ENCODE measurements around the gene LTA4H.

Gene LTA4H

DNA sequence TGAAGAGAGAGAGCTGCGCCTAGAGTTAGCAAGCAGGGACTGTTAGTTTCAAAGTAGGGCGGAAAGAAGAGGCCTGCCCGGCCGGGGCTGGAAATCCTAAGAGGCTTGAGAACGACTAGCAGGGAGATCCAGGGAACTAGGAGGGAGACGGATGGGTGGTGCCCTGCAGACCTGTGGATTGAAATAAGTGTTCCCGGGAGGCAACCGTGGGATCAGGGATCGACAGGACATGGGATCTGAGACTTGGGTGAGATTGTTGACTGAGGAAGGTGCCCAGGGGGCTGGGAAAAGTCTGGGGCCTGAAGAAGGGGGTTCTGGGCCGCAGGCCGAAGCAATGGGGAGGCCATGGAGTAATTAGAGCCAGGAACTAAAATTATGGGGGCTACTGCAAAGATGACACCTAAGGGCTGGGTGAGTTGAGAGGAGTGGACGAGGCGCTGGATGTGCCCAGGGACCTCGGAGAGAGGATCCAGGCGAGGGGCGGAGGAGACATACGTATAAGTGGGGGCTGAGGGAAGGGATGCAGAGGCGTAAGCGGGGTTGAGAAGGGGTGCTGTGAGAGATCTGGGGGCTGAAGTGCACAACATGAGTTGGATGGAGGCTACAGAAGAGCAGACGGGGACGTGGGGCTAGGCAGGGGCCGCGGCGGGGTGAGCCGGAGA is 635 bp downstream of the LTA4H start:
- DNase-seq (ENCODE audit: low spot score): peak; percentile 32

DNA sequence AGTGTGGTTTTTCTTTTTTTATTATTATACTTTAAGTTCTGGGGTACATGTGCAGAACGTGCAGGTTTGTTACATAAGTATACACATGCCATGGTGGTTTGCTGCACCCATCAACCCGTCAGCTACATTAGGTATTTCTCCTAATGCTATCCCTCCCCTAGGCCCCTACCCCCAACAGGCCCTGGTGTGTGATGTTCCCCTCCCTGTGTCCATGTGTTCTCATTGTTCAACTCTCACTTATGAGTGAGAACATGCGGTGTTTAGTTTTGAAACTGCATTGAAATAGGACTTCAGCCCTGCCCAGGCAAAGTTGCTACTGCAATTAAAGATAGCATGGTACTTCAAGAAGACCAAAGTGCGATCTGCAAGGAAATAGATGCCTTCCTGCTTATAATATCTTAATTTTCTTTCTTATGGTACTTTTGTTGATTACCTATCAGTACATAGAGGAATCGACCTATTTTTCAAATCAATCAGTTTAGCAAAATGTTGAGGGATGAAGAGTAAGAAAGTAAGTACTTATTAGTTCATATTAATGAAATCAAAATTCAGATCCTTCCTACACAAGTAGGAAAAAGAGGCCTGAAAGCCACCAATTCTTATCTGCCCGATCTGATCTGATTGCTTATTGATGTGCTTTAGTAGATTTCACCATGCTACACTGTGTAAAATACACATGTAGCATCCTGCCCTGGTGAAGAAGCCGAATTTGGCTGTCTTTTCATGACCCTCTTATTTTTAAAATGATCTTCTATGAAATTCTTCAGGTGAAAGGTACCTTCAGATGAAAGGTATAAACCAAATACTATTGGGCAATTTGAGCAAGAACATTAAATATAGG is 1.6 kb downstream of the LTA4H start:
- no peak for DNase-seq (ENCODE audit: low spot score)

DNA sequence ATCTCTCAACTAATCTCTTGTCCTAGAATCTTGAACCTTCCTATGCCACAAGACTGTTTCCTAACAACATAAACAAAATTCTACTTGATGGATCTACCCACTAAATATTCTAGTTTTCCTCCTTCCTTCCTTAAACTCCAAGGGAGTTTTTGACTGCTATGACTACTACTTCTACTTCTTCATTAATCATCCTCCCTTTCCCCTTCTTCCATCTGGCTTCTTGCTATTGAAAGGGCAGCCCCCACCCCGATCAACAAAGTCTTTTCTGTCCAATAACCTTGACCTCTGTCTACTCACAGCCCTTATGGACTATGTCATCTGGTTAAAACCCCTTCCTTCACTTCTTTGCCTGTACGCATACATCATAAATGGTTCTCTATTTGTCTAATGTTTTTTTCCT is 5.6 kb downstream of the LTA4H start:
- no peak for DNase-seq (ENCODE audit: low spot score)

DNA sequence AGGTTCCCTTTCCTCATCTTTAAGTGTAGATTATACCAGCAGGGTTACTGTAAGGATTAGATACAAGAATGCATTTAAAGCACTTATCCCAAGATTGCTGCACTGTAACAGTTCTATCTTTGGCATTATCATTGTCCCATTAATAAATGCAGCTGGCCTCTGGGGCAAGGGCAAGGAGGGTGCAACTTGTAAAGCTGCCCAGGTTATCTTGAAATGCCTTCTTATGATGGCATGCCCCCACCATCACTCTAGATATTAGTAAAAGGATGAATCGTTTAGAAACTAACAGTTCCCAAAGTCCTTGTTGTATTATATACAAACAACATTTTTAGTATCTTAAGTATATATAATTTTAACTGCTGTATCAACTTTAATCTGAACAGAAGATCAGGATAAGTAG is 6.8 kb downstream of the LTA4H start:
- DNase-seq (ENCODE audit: low spot score): no peak

DNA sequence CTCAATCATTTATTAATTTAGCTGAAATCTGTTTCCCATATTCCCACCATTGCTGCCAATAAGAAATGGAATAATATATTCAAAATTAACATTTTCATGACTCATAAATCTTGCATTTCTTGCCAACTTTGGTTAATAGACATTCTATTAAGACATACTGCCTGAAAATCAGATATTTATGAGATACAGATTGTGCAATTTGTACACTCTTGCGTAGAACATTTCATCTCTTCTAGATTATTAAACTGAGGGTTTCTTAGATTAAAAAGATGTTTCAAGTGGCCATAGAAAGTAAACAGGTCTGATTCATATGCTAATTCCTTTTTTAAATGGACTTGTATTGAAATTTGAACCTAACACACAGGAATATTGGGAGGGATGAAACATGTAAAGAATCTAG is 9.1 kb downstream of the LTA4H start:
- no peak for DNase-seq (ENCODE audit: low spot score)

DNA sequence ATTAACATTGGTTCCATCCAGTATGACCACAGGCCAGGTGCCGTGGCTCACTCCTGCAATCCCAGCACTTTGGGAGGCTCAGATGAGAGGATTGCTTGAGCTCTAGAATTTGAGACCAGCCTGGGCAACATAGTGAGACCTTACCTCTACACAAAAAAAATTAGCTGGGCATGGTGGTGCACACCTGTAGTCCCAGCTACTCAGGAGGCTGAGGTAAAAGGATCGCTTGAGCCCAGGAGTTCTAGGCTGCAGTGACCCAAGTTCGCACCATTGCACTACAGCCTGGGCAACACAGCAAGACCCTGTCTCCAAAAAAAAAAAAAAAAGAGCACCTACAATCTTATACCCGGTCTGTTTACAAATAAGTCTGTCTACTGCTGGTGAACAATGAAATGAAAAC is 9.9 kb downstream of the LTA4H start:
- DNase-seq (ENCODE audit: low spot score): no peak

DNA sequence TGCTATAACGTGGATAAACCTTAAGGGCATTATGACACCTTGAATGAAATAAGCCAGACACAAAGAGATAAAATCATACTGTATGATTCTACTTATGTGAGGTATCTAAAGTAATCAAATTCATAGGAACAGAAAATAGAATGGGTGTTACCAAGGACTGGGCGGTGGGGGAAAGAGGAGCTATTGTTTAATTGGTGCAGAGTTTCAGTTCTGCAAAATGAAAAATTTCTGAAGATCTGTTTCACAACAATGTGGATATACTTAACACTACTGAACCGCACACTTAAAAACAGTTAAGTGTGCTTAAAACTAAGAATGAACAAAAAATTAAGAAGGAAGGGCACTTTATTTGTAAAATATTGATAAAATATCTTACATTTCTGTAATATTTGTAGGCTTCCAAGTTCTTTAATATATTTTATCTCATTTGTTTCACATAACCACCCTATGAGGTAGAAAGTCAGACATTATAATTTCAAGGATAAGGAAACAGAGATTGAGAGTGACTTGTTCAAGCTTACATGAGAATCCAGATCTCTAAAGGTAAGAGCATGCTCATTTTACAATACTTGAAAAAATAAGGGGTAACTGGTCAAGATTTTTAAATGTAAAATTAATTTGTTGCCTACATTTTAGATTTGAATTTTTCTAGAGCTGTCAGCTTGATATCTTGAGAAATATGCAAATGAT is 14.9 kb downstream of the LTA4H start:
- DNase-seq (ENCODE audit: low spot score): no peak

DNA sequence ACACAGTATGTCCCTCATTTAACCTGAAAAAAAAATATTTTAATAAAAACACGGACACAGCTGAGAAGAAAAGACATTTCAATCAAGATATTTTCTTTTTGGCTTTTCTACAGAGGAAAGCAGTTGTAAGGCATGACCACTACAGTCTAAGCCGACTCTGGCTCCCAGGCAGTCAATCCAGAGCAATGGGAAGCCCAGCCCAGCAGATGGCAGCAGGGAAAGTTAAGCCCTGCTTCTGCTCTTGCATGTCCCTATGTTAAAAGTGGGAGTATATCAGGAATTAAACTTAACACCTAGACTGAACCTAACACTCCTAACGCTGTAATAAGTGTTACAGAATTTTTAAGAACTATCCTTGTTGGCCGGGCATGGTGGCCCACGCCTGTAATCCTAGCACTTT is 19.7 kb downstream of the LTA4H start:
- DNase-seq (ENCODE audit: low spot score): no peak

DNA sequence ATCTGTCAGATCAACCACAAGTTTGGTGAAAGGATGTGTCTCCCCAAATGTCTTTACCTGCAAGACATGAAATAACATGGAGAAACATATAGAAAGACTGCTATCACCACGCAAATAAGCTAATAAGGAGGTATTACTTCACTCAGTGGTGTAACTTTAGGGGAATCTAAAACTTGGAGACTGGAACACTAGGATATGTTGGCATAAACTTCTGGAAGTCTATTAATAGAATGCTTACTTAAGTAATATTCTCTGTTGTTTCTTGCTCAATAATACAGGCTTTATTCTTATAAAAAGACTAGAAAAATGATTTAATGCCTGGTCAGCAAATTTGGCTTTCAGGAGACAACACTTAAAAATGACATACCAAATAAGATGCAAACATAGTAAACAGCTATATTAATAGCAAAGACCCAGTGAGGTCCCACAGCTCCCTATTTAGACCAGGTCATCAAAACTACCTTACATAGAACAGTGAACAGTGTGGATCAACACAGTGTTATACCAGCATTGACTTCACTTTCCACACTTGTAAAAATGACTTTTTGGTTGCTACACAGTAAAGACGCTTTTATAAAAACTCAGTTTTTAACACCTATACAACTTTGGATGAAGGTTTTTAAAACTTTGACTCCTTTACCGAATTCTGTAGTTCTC is 20.3 kb downstream of the LTA4H start:
- DNase-seq (ENCODE audit: low spot score): no peak

DNA sequence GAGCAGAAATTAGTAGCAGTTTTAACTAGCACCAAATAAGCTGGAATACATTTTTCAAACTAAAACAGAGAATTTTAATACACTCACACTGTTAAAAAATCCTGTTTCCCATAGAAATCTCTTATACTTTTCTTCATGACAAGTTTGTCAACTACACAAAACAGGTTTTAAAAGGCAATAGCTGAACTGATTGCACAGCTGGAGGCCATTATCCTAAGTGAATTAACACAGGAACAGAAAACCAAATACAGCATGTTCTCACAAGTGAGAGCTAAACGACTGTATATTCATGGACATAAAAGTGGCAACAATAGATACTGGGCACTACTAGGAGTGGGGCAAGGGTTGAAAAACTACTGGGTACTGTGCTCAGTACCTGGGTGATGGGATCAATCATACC is 27.7 kb downstream of the LTA4H start:
- DNase-seq (ENCODE audit: low spot score): no peak

DNA sequence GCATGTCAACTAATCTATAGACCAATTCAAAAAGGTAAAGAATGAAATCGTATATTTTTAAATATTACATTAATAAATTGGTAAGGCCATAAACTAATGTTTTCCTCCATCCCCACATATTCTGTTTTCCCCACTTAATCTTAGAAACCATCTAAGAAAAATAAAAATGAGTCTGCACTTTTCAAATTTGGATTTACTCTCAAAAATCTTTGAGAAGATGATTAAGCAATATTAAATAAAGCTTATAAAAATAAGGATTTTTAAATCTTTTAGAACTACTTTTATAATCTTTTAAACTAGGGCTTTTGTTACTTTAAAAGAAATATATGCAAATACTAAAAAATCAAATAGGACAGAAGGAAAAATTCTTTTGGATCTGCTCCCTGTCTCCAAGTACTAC is 28.7 kb downstream of the LTA4H start:
- DNase-seq (ENCODE audit: low spot score): no peak

DNA sequence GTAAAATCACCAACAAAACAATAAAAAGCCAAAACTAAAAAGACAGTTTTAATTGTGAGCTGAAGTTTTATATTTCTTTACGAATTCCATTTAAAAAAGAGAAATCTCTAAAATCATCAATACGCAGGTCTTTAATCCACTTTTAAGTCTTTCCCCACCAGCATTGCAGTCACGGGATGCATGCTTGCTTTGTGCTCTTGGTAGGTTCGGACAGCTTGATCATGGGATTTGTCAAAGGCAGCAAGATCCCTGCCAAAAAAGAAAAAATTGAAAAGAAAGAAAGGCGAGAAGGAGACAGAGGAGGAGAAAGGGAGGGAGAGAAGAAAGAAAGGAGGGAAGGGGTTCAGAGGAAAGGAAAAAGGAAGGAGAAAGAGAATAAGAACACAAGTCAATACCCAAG is 34.5 kb downstream of the LTA4H start:
- no peak for DNase-seq (ENCODE audit: low spot score)

DNA sequence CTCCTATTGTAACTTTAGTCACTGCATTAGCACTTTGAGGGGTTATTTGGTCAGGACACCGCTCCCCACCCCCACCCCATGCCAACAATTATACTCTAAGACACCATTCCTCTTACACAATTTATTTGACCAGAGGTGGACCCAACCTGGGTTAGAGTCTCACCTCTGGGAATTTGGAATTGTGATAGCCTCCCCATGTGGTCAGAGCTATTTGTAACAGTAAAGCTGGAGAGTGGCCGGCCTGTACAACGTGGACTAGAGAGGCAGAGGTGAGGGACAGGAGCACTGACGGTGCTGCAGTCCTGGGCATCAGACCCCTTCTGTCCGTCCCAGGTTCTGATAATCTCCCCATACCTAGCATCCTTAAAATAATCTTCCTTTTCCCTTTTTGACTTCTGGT is 35.9 kb downstream of the LTA4H start:
- DNase-seq (ENCODE audit: low spot score): no peak

DNA sequence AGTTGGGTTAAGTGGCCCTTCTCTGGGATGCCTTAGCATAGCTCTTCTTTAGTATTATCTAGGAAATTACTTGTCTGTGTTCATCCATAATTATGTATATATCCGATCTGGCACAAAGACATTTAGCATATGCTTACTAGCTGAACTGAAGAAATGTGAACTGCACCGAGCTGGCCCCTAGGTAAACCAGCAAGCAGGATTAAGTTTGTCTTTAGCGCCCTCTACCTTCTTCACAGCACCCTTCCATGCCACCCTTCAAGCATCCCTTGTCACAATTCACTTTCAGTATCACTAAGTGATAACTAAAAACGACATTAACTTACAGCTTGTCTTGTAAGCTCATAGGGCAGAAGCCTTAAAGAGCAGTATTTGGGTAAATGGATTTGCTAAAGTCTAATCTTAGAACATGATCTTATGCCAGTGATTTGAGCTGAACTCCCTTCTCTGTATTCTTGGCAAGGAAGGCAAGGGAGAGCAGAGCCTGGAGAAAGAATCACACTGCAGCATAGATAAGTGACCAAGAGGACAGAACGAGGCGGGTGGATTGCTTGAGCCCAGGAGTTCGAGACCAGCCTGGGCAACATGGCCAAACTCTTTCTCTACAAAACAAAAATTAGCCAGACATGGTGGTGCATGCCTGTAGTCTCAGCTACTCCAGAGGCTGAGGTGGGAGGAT is 36.6 kb downstream of the LTA4H start:
- DNase-seq (ENCODE audit: low spot score): peak; percentile 50

DNA sequence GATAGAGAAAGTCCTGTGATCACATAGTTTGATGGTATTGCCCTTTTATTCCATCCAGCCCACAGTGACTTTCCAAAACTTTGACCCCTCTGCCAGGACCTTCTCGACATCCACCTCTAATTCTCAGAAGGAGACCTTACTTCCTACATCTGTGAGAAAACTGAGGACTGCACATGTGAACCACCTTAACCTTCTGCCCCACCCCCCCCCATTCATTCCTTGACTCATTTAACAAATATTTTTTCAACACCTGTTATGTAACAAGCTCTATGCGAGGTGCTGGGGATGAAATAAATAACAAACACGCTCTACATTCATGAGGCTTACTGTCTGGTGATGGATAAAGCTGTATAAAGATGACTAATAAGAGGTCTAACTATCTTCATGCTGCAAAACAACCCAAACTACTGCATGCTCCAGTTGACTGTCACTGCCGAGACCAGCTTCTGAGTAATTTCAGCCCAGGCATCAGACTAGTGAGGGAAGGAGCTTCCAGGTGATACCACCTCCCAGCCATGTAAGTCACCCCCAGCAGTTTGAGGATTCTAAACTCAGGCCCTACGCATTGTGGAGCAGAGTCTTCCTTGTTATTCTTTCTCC is 37.4 kb downstream of the LTA4H start:
- DNase-seq (ENCODE audit: low spot score): no peak

DNA sequence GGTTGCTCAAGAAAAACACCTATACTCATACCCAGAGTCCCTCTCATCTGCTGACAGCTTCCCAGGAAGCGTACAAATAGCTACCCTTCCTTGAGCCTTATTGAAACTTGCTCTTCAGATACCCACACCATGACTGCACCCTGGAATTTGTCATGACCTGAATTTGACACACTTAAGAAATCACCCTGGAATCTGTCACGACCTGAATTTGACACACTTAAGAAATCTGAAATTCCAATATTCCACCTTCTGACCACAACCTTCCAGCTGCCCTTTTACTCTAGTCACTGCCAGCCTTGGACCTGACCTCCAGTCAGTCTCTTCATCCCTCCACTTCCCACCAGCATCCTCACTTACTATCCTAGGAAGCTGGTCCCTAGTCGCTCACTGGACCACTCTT is 38.1 kb downstream of the LTA4H start:
- no peak for DNase-seq (ENCODE audit: low spot score)

DNA sequence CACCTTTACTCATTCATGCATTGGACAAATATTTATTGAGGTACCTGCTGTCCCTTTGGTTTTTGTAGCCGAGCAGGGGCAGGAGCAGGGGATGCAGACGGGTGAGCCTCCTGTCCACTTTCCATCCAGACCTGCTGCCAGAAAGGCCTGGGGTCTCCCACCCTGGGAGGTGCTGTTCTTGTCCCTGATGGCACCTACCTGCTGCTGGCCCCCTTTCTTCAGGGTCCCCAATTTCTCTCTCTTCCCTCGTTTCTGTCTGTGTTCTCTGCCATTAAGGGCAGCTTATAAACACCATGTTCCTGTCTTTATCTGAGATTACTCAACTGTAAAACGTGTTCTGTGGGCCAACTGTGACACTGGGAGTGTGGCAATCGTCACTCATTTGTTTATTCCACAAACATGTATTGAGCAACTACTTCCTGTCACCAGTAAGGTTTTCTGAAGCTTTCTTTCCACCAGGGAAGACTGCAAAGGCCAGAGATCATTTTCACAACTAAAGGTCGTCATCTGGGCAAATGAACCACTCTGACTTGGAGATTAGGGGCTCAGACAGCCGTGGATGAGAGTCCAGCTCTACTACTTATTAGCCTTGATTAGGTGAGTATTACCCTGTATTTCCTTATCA is 39.2 kb downstream of the LTA4H start, which contains the start of gene HAL:
TSS of gene HAL (minus strand) at position 311 of the 625 bp plus-strand sequence. CDS start 434 bp downstream, outside the sequence.
- DNase-seq (ENCODE audit: low spot score): no peak

DNA sequence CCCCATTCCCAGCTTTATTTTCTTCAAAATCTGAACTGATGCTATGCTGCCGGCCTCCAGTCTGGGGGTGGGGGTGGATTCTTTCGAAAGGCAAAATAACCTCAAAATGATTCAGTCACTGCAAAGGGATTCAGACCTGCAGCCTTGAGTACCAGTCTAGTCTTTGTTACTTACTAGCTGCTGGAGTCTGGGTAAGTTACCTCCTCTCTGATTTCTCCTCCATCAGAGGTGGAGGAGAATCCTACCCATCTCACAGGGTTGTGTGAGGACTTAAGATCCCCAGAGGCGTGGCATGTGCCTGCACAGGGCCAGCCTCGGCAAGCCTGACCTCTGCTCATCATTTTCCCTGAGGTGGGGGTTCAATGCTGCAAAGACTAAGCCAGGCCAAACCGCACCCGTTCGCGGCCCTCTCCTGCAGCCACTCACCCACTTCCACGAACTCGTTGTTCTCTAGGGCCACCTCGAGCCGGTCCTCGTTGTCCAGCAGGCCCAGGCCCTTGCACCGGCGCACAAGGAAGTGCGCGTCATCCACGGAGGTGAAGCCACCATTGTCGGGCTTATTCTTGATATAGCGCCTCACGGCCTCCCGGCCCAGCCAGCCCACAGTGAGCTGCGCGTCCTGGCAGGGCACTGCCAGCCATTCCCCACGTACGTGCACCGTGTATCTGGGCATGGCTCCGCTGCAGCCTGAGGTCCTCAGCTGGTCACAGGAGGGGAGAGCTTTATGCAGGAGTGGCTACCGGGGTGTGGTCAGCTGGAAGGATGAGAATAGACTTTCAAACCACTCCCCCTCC is 40.0 kb downstream of the LTA4H start:
- DNase-seq (ENCODE audit: low spot score): no peak

DNA sequence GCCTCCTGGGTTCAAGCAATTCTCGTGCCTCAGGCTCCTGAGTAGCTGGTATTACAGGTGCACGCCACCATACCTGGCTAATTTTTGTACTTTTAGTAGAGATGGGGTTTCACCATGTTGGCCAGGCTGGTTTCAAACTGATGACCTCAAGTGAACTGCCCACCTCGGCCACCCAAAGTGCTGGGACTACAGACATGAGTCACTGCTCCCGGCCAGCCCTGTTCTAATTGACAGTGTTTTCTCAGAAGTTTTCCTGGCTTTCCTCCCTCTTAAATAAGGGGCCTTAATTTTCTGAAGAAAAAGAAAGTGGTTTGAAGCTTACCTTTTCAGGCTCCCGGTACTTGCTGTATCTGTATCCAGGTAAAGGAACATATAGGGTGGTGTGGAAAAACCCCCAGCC is 40.9 kb downstream of the LTA4H start:
- DNase-seq (ENCODE audit: low spot score): no peak

DNA sequence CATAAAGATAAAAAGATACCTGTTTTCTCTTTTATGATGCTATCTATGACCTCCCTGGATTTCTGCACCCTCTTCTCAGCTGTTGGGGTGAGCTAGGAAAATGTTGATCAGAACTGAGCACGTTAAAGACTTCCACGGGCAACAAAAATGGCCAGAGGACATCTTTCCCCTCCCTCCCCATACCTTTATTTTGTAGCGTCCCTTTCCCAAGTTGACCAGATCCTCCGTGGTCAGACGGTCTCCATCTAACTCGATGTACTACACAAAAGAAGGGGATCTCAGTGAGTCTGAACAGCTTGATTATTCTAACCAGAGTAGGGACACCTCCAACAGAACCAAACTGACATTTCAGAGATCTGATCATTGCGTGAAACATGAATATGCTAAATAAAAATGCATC is 41.5 kb downstream of the LTA4H start:
- no peak for DNase-seq (ENCODE audit: low spot score)
